K562 (cell line): ENCODE measurements around the gene SPDYA. TPM values are rescaled to one million over a fixed set of nuclear protein-coding genes. Genes with fewer than 3 reads are reported as not detected.

Source experiments
- ATAC-seq: fragments of 200-7000 bp; cut with Tn5 transposase; 3 replicates; pipeline ENCODE4 v1.9.1; 2020; ENCODE audit warnings: moderate library complexity
- BruUV-seq: library from RNA; stranded (reverse); fragments of 400-500 nt; replicated peaks from 2 replicates; lab custom pipeline; 2021; lab: Mats Ljungman, UMichigan
- CTCF ChIA-PET: fragments of 300-600 bp; formaldehyde crosslinking; extraction: SDS; loops from one replicate; lab custom pipeline; 2021; ENCODE audit warnings: low intra/inter-chr PET ratio; lab: Yijun Ruan, JAX
- POLR2A ChIA-PET: fragments of 300-600, 350-650 bp; sonication (Branson Sonifier 250); formaldehyde crosslinking; extraction: SDS; loops from one replicate; lab custom pipeline; 2021; ENCODE audit warnings: antibody characterized with exemption, inconsistent platforms; lab: Yijun Ruan, JAX
- DNase-seq, 4 experiments: peaks; one replicate each; pipeline versions ENCODE4 v3.0.0 to v3.0.0-alpha.2; 2011 to 2018; ENCODE audit warnings: low spot score in 3 of 4, mixed read lengths in 3 of 4; ENCODE audit errors: extremely low read depth in 1 of 4
- FAIRE-seq: peaks from 2 replicates; lab custom pipeline; 2011; peaks lifted over from hg19 to GRCh38; lab: Jason Lieb, UNC
- H2AFZ ChIP-seq: 2 replicates; pipeline ENCODE4 v1.6.0; 2011; ENCODE audit warnings: low read depth, low read length, control low read depth, inconsistent platforms
- H3K27ac ChIP-seq: fragments of 200-600 bp; 3 replicates; pipeline ENCODE4 v1.8.0; 2011; ENCODE audit warnings: low read depth, mild to moderate bottlenecking, control low read depth, inconsistent platforms, low read length, moderate library complexity, mixed read lengths; ENCODE audit errors: extremely low read depth
- H3K27me3 ChIP-seq, 2 experiments: fragments of 300-600 bp in 1 of 2; 2 replicates in 1 of 2; 3 replicates in 1 of 2; pipeline versions ENCODE4 v1.6.0 to v1.8.0; 2011; ENCODE audit warnings: inconsistent platforms in 2 of 2, low read length in 2 of 2, mild to moderate bottlenecking in 1 of 2, mixed read lengths in 1 of 2, moderate library complexity in 1 of 2; ENCODE audit not compliant: control insufficient read depth in 2 of 2, insufficient read depth in 2 of 2
- H3K36me3 ChIP-seq: fragments of 300-600 bp; 3 replicates; pipeline ENCODE4 v1.8.0; 2011; ENCODE audit warnings: mild to moderate bottlenecking, low read length, inconsistent platforms; ENCODE audit not compliant: control insufficient read depth, insufficient read depth
- H3K4me1 ChIP-seq, 2 experiments: fragments of 200-600 bp in 1 of 2; replicated peaks in 1 of 2; 2 replicates in 1 of 2; 3 replicates in 1 of 2; pipeline versions ENCODE4 v1.5.1 to v1.8.0; 2011; ENCODE audit warnings: inconsistent platforms in 2 of 2, low read length in 2 of 2, mild to moderate bottlenecking in 1 of 2, mixed read lengths in 1 of 2, moderate library complexity in 1 of 2; ENCODE audit not compliant: control insufficient read depth in 2 of 2, insufficient read depth in 2 of 2
- H3K4me2 ChIP-seq: 2 replicates; pipeline ENCODE4 v1.6.1; 2011; ENCODE audit warnings: low read length, control low read depth, inconsistent platforms, mixed read lengths; ENCODE audit not compliant: insufficient read depth
- H3K4me3 ChIP-seq: fragments of 200-600 bp; sonication (generic), shearing (Covaris generic); 2 replicates; pipeline ENCODE4 v1.5.1; 2016; ENCODE audit warnings: control low read depth, inconsistent platforms
- H3K79me2 ChIP-seq: fragments of 200-600 bp; 3 replicates; pipeline ENCODE4 v1.8.0; 2011; ENCODE audit warnings: low read length, inconsistent platforms; ENCODE audit not compliant: control insufficient read depth, insufficient read depth
- H3K9ac ChIP-seq, 2 experiments: 2 replicates each; pipeline versions ENCODE4 v1.6.0 to v1.6.1; 2011; ENCODE audit warnings: low read depth in 2 of 2, low read length in 2 of 2, control low read depth in 1 of 2, inconsistent platforms in 1 of 2, mild to moderate bottlenecking in 1 of 2, mixed read lengths in 1 of 2; ENCODE audit not compliant: insufficient read depth in 1 of 2
- H3K9me1 ChIP-seq: one replicate; pipeline ENCODE4 v1.6.0; 2011; ENCODE audit warnings: inconsistent platforms, mild to moderate bottlenecking, low read length, moderate library complexity; ENCODE audit not compliant: control insufficient read depth, insufficient read depth
- H3K9me3 ChIP-seq: replicated peaks from 2 replicates; pipeline ENCODE4 v1.5.1; 2011; ENCODE audit warnings: low read depth, low read length, inconsistent platforms; ENCODE audit not compliant: control insufficient read depth, insufficient read depth
- H4K20me1 ChIP-seq: replicated peaks from 2 replicates; pipeline ENCODE4 v1.6.1; 2011; ENCODE audit warnings: low read length, inconsistent platforms, mixed read lengths; ENCODE audit not compliant: control insufficient read depth, insufficient read depth
- NFIC ChIP-seq: fragments of 450-650 bp; IDR thresholded peaks from 2 replicates; pipeline ENCODE4 v1.6.1; 2017; ENCODE audit warnings: mild to moderate bottlenecking, inconsistent platforms
- NFIX ChIP-seq: fragments of 250-450 bp; sonication (Bioruptor Pico); IDR thresholded peaks from 2 replicates; pipeline ENCODE4 v1.4.0; 2020; ENCODE audit warnings: low read depth, mild to moderate bottlenecking, moderate library complexity
- PRDM10 ChIP-seq: fragments of 450-650 bp; IDR thresholded peaks from 2 replicates; pipeline ENCODE4 v1.6.1; 2018; ENCODE audit not compliant: partially characterized antibody
- WGBS: fragments of 100-300 bp; shearing (Covaris generic); methylation state at CpG from one replicate; pipeline ENCODE4 v1.1.6; 2016; ENCODE audit warnings: low coverage, mixed read lengths; ENCODE audit not compliant: insufficient coverage; ENCODE audit errors: missing lambda C conversion rate; 5-methylcytosine and 5-hydroxymethylcytosine counted together
- in situ Hi-C: fragments of 300-500 bp; cut with MboI; formaldehyde crosslinking; loops from 4 replicates; pipeline ENCODE4 v1.15.0; 2018; ENCODE audit warnings: inconsistent platforms, mixed read lengths
- intact Hi-C: fragments of 100-400 bp; cut with micrococcal nuclease; formaldehyde crosslinking; loops from 2 replicates; pipeline ENCODE4 v1.14.2; 2022
- polyA plus RNA-seq, 8 experiments: library from polyadenylated mRNA; depleted of rRNA in 4 of 8; stranded (reverse) in 5 of 8; unstranded in 3 of 8; fragments of >200 nt; fragmentation: Nextera tagmentation in 2 of 8; fragmentation: Illumina TruSeq in 1 of 8; extraction: Ambion mirVana in 2 of 8; extraction: Trizol in 1 of 8; gene quantifications; 2 replicates each; pipeline versions ENCODE4 v1.2.1 to v1.2.3, GENCODE V29; 2011 to 2014; ENCODE audit warnings: inconsistent platforms in 1 of 8, missing spikeins in 1 of 8
- total RNA-seq, 7 experiments: library from RNA; depleted of rRNA in 6 of 7; stranded (reverse); fragments of >200 nt in 6 of 7; fragmentation: Illumina TruSeq in 2 of 7; extraction: Trizol in 2 of 7; gene quantifications; 2 replicates each; pipeline versions ENCODE4 v1.2.1 to v1.2.3, GENCODE V29; 2011 to 2021; ENCODE audit warnings: low replicate concordance in 1 of 7

Gene SPDYA
- total and polyA plus RNA-seq, 9 of the 15 experiments (the other 6 are each of a cell fraction or from before 2014, with no cell fraction given): 0.05 to 1.6 (median 0.30) TPM; not detected in 1

DNA sequence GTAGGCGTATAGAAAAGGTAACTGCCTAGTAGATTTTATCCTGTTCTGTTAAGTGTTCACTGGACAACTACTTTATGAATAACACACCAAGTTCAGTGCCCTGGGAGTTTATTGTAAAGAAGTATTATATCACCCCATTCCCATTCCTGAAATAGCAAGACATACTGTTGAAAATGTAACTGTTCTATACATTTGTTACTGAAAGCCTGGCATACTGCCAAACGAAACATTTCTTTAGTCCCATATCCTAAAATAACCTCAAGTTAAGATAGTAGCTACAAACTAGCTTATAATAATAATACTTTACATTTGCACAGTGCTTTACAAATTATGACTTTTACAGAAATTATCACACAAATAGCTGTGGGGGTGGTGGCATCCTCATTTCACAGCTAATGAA, 25.1 kb downstream of the SPDYA start:
- no peaks in the 10 kb centered on the region for H3K4me1 ChIP-seq
- FAIRE-seq: no peak
- H3K27me3 ChIP-seq: no peaks in the 10 kb centered on the region
- H3K4me3 ChIP-seq: no peak overlapping the region
- DNase-seq: no peak
- H3K9ac ChIP-seq: no peak overlapping the region
- no peak overlapping the region for H3K4me2 ChIP-seq
- H2AFZ ChIP-seq: no peak overlapping the region
- H3K36me3 ChIP-seq: no peaks in the 10 kb centered on the region
- no peaks in the 10 kb centered on the region for H3K9me1 ChIP-seq
- no peaks in the 10 kb centered on the region for H3K79me2 ChIP-seq
- H3K27ac ChIP-seq: no peak overlapping the region
- ChIA-PET CTCF (no interaction called here), POLR2A (interaction anchor here (0.9 kb wide), 1 partner anchor 9 kb away, joined by 4 read pairs; no protein-coding TSS in a partner anchor)
- BruUV-seq: no TSS peak
- H3K9me3 ChIP-seq: no peaks in the 10 kb centered on the region
- intact Hi-C loops (no loop called here), in situ Hi-C loops (loop anchor here (10.0 kb wide), 1 partner anchor 369 kb away; no protein-coding TSS in a partner anchor)
- no peaks in the 10 kb centered on the region for H4K20me1 ChIP-seq
- WGBS: 5% methylated on average over 2 of the region's 2 CpGs
- TF ChIP-seq NFIC (peak; percentile 89), PRDM10 (no peak), NFIX (CRISPR knock-in tag) (peak; percentile 40; the same call in 1 of the 2 replicates)
- no peak for ATAC-seq
